ENCODE measurements around the gene ELOB.

DNA sequence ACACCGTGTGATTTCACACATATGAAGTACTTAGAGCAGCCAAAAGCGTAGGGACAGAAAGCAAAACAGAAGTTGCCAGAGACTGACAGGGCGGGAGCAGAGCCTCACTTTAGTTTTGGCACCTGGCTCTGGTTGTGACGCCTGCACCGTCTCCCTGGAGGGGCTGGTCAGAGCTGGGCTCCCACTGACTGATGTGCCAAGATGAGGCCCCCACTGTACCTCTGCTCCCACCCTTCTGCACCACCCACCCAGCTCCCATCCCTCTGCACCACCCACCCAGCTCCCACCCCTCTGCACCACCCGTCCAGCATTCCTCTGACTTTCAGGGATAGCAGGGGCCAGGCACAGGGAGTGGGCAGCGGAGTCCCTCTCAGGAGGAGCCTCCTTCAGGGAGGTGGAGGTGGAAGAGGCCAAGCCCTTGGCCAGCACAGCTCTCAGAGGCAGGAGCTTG, 36.7 kb upstream of the ELOB start:
- TF ChIP-seq, protein P1, sequence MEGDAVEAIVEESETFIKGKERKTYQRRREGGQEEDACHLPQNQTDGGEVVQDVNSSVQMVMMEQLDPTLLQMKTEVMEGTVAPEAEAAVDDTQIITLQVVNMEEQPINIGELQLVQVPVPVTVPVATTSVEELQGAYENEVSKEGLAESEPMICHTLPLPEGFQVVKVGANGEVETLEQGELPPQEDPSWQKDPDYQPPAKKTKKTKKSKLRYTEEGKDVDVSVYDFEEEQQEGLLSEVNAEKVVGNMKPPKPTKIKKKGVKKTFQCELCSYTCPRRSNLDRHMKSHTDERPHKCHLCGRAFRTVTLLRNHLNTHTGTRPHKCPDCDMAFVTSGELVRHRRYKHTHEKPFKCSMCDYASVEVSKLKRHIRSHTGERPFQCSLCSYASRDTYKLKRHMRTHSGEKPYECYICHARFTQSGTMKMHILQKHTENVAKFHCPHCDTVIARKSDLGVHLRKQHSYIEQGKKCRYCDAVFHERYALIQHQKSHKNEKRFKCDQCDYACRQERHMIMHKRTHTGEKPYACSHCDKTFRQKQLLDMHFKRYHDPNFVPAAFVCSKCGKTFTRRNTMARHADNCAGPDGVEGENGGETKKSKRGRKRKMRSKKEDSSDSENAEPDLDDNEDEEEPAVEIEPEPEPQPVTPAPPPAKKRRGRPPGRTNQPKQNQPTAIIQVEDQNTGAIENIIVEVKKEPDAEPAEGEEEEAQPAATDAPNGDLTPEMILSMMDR (IDR thresholded peaks at IDR 0.05): no peak
- no peak for TF ChIP-seq ZFX (IDR thresholded peaks at IDR 0.05; ENCODE audit: borderline replicate concordance)

Data from 22Rv1 (cell line).